ENCODE data around the gene FAM204A.

FAM204A gene

DNA sequence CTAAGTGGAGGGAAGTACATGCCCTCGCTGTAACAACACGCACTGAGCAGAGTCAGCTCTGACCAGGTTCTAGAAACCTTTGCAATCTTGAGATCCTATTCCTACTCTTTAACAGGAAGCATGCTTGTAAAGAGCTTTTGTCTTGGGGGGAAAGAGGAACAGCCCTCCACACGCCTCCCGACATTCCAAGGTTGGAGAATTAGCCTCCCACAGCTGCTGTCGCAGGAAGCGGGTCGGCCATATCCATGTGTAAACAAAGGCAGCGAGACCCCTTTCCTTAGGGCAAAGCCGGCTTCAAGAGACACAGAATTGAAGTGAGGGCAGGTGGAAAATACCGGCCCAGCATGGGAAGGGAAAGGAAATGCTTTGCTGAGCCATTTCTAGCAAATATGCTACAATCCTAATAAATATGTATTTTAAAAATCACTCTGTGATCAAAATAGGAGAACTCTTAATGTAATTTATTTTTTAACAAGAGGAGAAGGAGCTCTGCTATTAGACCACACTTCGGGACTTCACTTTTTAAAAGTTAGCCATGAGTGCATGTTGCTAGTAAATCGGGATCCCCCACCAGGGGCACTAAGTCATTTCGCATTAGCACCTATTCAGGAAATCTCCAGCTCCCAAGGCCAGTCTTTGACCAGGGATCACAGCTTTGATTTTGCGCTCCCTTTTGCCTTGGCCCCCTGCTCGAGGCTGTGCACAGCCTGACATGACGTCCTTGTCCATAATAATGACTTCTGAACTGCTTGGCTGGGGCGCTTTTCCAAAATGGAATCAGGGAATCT is 55.9 kb downstream of the FAM204A start:
- no peak for DNase-seq (ENCODE audit: low read depth in 4 of 4, low spot score in 1 of 4)

DNA sequence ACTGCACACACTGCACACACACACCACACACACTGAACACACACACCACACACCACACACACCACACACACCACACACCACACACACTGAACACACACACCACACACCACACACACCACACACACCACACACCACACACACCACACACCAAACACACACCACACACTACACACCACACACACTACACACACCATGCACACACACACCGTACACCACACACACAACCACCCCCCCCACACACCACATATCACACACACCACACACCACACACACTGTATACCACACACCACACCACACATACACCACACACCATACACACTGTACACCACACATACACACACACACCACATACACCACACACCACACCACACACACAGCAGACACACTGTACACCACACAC is 59.5 kb downstream of the FAM204A start:
- DNase-seq (ENCODE audit: low read depth in 4 of 4, low spot score in 1 of 4), result no peak

DNA sequence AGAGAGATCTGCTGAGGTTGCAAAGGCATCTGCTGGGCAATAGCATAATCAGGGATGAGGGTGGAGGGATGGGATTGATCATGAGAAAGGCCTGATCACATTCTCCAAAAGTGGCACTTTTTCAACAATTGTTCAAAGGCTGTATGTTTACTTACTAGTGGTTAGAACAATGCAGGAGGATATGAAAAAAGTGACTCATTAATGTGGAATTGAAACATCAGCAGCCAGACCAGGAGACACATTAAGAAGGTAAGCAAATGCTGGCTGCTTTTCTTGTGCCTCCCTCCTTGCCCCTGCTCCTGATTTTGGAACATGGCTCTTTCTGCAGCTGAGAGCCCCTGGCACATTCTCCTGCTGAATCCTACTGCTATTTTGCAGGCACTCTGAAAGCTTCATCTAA is 63.5 kb downstream of the FAM204A start:
- DNase-seq (ENCODE audit: low read depth in 4 of 4, low spot score in 1 of 4), result no peak

DNA sequence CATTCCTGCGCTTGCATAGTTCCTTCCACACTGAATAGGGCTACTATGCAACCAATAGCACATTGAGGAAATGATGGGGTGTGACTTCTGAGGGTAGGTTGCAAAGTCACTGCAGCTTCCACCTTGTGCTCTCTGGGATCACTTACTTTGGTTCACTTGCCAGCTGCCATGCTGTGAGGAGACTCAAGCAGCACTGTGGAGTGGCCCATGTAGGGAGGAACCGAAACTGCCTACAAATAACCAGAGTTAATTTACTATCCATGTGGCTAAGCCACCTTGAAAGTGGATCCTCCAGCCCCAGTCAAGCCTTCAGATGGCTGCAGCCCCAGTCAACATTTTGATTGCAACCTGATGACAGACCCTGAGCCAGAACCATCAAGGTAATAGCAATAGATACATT is 64.3 kb downstream of the FAM204A start:
- no peak for DNase-seq (ENCODE audit: low read depth in 4 of 4, low spot score in 1 of 4)

DNA sequence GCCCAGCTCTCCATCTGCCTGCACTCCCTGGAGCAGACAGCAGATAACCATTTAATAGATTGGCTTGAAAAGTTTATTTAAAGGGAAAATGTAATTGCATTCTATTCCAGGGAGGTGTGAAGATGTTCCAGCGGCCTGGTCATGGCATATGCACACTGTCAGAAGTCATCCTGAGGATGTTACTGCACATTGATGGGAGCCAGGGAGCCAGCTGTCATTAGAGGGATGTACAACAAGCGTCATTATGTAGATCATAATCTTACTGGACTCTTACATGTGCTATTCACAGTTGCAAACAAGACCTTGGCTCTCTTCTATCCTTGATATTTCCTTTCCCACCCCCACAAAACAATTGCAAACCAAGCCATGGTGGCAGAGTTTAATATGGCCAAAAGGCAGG is 65.4 kb downstream of the FAM204A start:
- DNase-seq (ENCODE audit: low read depth in 4 of 4, low spot score in 1 of 4), result no peak

DNA sequence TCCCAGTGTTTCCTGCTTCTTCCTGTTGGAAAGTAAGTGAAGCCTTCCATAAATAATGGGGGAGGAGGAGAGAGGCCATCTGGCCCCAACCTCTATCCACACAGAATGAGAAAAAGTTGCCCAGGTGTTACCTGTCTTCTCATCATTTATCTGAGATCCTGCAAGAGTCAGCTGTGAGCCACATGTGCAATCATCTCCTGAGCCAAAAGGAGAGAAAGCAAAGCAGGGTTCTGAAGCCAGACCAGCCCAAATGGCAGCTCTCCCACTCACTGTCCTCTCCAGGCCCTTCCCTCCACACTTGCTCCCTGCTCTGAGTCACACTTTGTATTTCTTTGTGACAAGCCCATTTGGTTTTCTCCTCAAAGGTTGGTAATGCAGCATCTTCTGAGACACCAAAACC is 65.9 kb downstream of the FAM204A start:
- no peak for DNase-seq (ENCODE audit: low read depth in 4 of 4, low spot score in 1 of 4)

DNA sequence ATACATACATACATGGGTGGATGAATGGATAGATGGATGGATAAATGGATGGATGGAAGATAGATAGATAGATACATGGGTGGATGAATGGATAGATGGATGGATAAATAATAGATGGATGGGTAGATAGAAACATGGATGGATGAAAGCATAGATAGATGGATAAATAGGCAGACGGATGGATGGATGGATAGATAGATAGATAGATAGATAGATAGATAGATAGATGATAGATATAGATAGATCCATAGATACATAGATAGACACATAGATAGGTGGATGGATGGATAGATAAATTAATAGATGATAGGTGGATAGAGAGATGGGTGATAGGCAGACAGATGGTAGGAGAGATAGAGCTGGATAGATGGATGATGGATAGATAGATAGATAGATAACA is 68.5 kb downstream of the FAM204A start:
- no peak for DNase-seq (ENCODE audit: low read depth in 4 of 4, low spot score in 1 of 4)

DNA sequence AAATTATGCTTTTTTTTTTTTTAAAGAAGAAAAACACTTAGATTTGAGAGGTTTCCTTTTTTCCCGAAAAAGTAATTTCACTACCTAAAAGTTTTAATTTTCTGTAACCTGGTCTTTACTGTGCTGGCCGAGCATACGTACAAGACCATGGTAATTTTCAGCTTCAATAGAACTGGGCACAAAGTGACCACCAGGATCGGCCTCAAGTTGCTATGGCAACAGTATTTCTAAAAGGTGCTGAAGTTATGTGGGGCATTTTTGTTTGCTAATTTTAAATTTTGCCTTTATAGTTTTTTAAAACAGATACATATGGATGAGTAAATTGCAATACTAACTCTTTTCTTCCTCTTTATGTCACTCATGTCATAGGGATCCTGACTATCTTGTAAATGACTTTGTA is 69.4 kb downstream of the FAM204A start:
- DNase-seq (ENCODE audit: low read depth in 4 of 4, low spot score in 1 of 4), result no peak

DNA sequence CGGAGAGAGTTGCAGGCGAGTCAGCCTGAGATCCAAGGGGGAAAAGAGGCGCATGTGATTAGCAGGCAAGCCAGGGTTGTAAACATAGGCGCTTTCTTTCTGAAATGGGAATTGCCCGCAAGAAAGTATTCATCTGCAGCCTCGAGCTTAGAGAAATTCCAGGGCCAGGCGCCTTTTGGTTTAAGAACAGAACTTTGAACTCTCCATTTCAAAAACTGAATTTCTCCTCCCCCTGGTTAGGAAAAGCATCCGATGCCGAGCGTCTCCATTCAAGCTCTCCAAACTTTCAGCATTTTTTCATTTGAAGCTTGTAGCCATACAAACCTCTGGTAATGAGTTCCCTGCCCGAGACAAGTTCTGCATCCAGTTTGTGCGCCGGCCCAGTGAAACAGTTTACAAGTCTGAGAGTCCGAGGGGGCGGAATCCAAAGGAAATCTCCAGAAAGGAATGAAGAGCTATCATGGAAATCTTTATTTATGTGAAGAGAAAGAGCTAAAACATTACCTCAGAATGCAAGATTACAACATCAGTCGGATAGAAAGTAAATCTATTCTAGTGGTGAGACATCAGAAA is 69.9 kb downstream of the FAM204A start:
- no peak for DNase-seq (ENCODE audit: low read depth in 4 of 4, low spot score in 1 of 4)

DNA sequence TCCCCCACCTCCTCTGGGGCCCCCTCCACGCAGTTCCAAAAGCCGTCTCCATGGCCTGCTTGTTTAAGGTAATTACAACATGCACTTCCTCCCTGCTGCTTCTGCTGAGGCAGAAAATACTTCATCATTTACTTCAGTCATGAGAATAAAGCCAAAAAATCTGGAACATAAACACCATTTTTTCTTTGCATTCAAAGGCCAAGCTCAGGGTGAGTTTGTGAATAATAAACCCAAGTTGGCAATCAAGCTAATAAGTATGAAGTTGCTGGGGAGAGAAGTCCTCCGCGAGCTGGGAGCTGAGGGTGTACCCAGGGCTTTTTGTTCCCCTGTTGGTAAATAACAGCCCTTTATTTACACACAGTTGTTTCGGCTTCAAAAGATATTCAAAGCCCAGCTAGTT is 70.5 kb downstream of the FAM204A start:
- no peak for DNase-seq (ENCODE audit: low read depth in 4 of 4, low spot score in 1 of 4)

DNA sequence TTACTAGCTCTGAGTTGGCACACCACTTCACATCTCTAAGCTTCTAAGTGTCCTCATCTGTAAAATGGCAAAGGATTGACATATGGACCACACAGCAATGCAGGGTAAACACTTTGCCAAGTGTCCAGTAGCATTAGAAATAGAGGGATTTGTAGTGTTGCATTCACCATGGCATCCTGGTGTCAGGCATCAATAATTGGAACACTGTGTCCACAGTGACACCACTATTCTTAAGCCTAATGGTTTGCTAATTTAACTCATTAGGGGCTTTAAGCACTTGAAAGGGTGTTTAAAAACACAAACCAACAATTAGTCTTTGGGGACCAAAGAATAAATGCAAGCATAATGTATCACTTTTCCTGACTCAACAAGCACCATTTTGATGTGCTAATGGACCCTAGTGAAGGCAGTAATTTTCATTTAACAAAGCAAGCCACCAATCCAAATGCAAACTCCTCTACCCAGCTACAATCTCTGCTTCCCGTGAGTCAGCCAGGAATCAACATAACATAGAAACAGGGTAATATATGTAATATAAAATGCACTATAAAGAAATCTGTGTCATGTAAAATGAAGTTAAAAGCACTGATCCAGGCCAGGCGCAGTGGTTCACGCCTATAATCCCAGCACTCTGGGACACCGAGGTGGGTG is 75.9 kb downstream of the FAM204A start:
- DNase-seq (ENCODE audit: low read depth in 4 of 4, low spot score in 1 of 4), result no peak

DNA sequence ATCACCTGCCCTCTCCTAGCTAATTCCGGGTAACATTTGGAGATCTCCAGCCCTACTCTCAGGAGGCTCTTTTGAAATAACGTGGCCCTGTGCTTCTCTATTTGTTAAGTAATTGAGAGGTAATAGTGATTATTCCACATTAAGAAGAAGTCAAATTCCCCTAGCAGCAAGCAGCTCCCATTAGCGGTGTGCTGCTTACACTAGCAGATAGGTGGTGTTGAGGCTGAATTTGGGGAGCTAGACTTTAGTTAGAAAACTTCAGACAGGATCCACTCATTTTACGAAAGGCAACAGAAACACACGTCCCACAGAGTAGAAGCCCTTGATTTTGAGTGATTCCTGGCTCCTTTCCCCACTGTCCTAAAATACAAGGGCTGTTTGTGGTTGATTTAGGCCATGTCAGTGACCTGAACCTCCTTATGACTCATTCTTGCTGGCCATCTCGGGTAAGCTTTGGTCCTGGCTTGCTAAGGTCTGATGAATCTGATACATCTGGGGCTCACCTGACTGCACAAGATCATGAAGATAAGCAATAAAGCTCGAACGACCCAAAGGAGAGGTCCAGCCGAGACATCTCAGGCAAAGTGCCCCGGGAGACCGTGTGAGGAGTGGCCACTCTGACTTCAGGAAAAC is 77.2 kb downstream of the FAM204A start:
- DNase-seq (ENCODE audit: low read depth in 4 of 4, low spot score in 1 of 4), result no peak

DNA sequence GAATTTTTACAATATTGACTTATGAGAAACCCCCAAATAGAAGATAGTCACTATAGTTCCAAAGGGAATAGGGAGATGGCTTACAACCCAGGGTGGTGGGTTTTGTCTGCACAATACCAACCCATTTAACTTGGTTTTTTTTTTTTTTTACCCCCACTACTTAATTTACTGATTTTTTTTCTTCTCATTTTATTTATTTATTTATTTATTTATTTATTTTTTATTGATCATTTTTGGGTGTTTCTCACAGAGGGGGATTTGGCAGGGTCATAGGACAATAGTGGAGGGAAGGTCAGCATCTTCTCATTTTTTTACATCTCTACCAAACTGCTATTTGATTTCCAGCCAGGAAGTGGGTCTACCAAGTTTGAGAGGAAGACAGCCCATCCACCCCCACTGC is 77.9 kb downstream of the FAM204A start:
- no peak for DNase-seq (ENCODE audit: low read depth in 4 of 4, low spot score in 1 of 4)

DNA sequence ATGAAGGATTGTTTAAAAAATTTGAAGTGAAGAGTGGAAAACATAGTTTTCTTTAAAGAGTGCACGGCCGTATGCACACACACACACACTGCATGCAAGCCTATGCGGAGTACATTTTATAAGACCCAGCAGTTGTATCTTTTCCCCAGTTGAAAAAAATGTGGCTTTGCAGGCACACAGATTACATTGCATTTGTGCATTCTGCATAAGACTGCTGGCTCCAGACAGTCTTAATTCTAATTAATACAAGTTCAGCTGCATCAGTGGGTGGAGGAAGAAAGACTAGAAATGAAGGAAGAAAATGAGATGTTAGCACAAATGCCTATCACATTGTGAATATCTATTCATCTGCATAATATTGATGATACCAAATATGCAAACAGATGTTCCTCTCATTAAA is 79.6 kb downstream of the FAM204A start:
- no peak for DNase-seq (ENCODE audit: low read depth in 4 of 4, low spot score in 1 of 4)

DNA sequence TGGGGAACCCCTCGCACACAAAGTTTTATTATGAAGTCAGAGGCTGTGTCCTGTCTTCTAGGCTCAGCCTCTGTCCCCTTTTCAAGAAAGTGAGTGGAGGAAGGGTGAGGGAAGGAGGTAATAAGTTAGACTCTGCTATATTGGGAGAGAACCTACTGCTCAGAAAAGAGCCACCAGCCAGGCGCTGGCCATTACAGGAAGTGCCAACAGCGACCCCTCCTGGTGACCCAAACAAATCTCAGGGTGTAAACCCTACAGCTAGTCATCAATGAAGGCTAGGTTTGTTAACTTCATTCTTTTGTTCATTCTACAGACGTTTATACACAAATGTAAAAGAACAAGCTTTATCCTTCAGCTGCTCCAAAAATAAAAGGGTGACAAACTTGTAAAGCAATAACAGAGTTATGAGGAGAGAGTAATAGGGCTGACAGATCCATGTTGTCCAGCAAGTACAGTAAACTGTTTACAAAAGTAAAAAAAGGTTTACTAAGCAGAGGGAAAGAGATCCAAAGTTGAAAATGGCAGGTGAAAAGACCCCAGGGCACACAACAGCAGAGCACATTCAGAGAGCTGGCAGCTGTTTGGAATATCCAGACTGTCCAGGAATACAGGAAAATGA is 82.7 kb downstream of the FAM204A start:
- peak in 3 of 4 experiments; percentile 4 to 12 (median 6) for DNase-seq (ENCODE audit: low read depth in 4 of 4, low spot score in 1 of 4)

DNA sequence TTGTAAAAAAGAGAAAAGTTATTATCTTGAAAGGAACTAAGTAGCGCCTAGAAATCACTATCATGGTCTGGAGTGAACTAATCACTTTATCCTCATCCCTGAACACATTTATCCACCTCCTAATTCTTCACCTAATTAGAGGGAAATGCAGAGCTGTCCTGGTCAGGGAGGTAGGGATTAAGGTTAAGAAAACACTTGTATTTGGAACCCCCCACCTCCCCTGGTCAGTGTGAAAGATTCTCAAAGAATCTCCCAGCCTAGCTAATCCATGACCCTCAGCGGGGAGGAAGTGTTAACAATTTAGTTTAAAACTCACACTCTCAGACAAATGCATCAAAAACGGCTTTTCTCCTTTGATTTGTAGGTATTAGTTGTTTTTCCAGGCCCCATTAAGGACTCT is 83.8 kb downstream of the FAM204A start:
- no peak for DNase-seq (ENCODE audit: low read depth in 4 of 4, low spot score in 1 of 4)

DNA sequence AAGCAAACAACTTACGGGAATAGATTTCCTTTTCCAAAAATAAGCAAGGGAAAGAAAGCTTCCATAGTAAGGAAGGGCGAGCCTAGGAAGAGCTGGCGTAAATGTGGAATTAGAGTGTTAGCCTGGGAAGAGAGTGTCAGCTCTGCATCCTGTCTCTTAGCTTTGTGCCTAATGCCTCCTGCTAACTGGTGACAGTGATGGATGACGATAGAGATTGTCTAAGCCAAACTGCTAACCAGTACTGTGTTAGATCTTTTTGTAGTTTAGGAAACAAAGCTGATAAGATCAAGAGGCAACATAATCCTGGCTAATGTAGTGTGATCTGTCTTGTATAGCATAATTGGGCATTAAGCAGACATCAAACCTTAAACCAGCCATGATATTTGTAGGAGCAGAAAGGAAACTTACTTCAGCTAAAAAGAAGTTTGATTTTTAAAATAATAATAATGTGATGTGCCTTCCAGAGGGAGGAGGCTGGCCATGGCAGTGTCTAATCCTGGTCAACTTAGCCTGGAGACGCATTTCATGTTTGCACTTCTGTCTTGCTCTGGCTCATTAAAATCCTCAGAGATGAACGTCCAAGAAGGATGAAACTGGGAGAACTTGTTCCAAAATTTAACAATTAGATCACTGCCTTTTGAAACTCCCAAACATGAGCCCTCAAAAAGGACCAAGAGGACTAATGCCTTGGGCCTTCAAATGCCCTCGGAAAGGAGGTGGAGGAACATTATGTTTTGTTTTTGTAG is 85.1 kb downstream of the FAM204A start:
- no peak for DNase-seq (ENCODE audit: low read depth in 4 of 4, low spot score in 1 of 4)

DNA sequence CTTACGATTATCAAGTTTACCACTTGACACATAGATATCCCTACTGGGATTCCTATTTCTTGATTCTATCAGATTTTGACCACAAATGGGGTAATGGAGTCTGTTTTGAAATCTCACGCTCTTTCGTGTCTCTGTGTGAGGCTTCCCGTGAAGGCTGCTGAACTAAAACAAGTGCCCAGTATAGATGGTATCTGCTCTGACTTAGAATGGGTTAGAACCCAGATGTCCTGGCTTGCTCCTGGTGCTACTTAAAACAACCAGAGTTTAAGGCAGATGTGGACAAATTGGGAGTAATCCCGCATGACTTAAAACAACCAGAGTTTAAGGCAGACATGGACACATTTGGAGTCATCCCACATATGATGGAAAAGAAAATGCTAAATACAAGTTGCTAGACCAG is 85.9 kb downstream of the FAM204A start:
- DNase-seq (ENCODE audit: low read depth in 4 of 4, low spot score in 1 of 4), result no peak

DNA sequence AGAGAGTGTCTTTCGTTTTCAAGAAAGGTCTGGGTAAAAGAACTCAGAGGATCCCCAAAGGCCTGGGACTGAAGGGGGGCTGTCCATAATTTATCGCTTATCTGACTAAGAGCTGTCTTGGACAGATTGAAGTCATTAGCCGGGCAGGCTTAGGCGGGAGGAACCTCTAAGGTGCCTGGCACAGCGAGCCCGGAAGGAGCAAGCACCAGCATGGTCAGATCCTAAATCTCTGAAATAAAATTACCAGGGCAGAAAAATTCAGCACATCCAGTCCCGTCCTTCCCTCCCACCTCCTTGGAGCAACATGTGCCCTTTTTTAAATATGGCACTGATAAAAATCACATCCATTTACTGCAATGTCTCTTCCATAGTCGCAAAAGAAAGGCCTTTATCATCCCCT is 86.8 kb downstream of the FAM204A start:
- DNase-seq (ENCODE audit: low read depth in 4 of 4, low spot score in 1 of 4), result no peak

DNA sequence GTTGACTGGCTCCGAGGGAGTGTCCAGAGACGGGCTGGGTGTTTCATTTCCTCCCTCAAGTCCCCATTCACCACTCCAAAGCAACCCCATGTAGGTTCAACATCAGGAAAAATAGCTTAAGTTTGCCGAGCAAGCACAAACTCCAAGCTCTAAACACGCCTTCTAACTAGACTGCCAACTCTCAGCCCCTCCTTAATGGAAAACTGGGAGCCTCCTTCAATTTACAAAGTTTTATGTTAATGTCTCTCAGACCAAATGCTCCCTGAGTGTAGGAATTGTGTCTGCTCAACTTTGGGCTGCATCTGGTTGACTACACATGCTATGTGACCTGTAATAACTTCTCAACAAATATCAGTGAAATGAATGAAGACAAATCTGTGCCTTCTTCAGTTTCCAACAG is 87.5 kb downstream of the FAM204A start:
- DNase-seq (ENCODE audit: low read depth in 4 of 4, low spot score in 1 of 4), result no peak

DNA sequence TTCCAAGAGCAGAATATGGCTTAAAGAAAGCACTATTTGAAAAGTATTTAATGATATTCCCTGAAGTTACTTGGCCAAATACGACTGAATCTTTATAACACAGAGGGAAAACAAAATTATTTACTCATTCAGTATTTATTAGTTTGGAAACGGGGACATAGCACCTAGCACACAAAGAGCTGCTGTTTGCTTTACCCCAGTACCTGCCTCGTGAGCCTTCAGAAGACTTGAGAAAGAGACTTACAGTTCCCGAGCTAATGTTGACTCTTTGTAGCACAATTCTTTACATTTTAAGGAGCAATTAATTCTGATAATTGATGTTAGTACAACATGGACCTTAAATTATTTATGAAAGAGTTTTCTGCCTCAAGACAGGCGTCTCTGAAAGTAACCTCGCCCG is 88.7 kb downstream of the FAM204A start:
- no peak for DNase-seq (ENCODE audit: low read depth in 4 of 4, low spot score in 1 of 4)
